ENCODE data around the gene ANKS3.

DNA sequence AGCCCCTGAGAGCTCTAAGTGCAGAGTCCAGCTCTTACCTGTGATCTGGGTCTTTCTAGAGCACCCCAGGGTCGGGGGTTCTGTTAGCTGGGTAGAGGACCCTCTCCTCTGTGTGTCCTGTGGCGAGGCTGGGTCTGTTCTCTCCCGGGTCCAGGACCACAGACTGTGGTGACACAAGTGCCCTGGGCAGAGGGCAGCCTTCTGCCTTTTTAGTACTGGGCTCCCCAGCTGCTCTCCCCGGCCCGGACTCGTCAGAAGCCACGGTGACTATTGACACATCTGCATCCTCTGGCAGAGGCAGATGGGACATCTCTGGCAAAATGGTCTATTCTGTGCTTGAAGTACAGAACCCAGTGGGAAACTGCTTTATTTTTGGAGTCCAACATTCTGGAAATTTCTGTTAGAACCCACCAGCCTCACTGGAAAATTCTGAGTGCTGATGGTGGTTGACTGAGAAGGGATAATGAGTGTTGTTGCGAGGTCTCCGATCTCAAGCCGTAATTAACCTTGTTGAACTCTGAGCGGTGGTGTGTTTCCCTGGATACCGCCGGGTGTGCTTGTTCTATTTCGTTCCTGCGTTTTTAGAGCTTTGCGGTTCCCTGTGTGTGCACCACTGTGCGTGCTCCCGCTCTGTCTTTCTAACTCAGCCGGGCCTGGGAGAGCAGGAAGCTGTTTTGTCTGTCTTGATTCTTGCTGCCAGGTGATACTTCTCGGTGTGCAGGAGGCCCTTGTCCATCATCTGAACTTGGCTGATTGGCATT, 66.7 kb downstream of the ANKS3 start:
- TF ChIP-seq POLR2AphosphoS5 (IDR thresholded peaks at IDR 0.05; ENCODE audit: low read depth, low read length) (no peak), POLR2A (IDR thresholded peaks at IDR 0.05; ENCODE audit: low read depth, low read length) (no peak)

Measured in GM12892 (cell line).